HCT116 (cell line): ENCODE results near the gene CRIP1. TPM values are rescaled to one million over a fixed set of nuclear protein-coding genes. Genes with fewer than 3 reads are reported as not detected.

Experiments used
- ATAC-seq: fragments of 200-7000 bp; cut with Tn5 transposase; 2 replicates; pipeline ENCODE4 v1.9.1; 2020; ENCODE audit warnings: mild to moderate bottlenecking, moderate library complexity
- BruUV-seq: library from RNA; stranded (reverse); fragments of 400-500 nt; replicated peaks from 2 replicates; lab custom pipeline; 2021; lab: Mats Ljungman, UMichigan
- CTCF ChIA-PET: fragments of 300-600 bp; sonication (Branson Sonifier 250); formaldehyde crosslinking; loops from one replicate; lab custom pipeline; 2021; ENCODE audit warnings: antibody characterized with exemption; lab: Charles Lee
- POLR2A ChIA-PET: fragments of 300-600, 350-600 bp; sonication (Branson Sonifier 250); formaldehyde crosslinking; loops from one replicate; lab custom pipeline; 2021; ENCODE audit warnings: antibody characterized with exemption; lab: Charles Lee
- RAD21 ChIA-PET, 2 experiments: fragments of 300-600 bp; sonication (Branson Sonifier 250); formaldehyde crosslinking; loops; one replicate each; lab custom pipeline; 2023; ENCODE audit warnings: low total read pairs in 2 of 2; ENCODE audit not compliant: uncharacterized antibody in 2 of 2, unreplicated experiment in 2 of 2, low non-redundant PET in 1 of 2; lab: Charles Lee
- DNase-seq: peaks from one replicate; pipeline ENCODE4 v3.0.0-alpha.2; 2010; ENCODE audit warnings: low read depth, low spot score
- H2AFZ ChIP-seq: fragments of 200-600 bp; shearing (Covaris generic), sonication (generic); 2 replicates; pipeline ENCODE4 v1.6.1; 2017; ENCODE audit warnings: low read depth, mixed run types, mixed read lengths, antibody characterized with exemption, low read length; ENCODE audit not compliant: poor library complexity, severe bottlenecking
- H3K27ac ChIP-seq: 2 replicates; pipeline ENCODE4 v1.5.1; 2012; ENCODE audit warnings: low read depth, low read length
- H3K27me3 ChIP-seq: fragments of 200-600 bp; sonication (generic); 2 replicates; pipeline ENCODE4 v1.6.1; 2016; ENCODE audit warnings: mixed run types, low read length, mixed read lengths; ENCODE audit not compliant: insufficient read depth
- H3K36me3 ChIP-seq, 2 experiments: fragments of 200-500 bp in 1 of 2; fragments of 200-600 bp in 1 of 2; sonication (Bioruptor generic) in 1 of 2; sonication (generic) in 1 of 2; 2 replicates each; pipeline versions ENCODE4 v1.5.1 to v1.6.1; 2014 to 2016; ENCODE audit warnings: low read length in 2 of 2, inconsistent platforms in 1 of 2, mixed read lengths in 1 of 2, mixed run types in 1 of 2; ENCODE audit not compliant: insufficient read depth in 2 of 2, control insufficient read depth in 1 of 2
- H3K4me1 ChIP-seq, 2 experiments: fragments of 200-600 bp in 1 of 2; sonication (generic) in 1 of 2; 2 replicates each; pipeline versions ENCODE4 v1.5.1 to v1.6.1; 2012 to 2017; ENCODE audit warnings: low read length in 2 of 2, inconsistent platforms in 1 of 2, mild to moderate bottlenecking in 1 of 2, mixed read lengths in 1 of 2, mixed run types in 1 of 2, moderate library complexity in 1 of 2; ENCODE audit not compliant: insufficient read depth in 2 of 2, control insufficient read depth in 1 of 2
- H3K4me2 ChIP-seq: fragments of 200-600 bp; sonication (generic); 2 replicates; pipeline ENCODE4 v1.6.1; 2017; ENCODE audit warnings: mixed run types, low read length, mixed read lengths
- H3K4me3 ChIP-seq, 2 experiments: fragments of 200-600 bp in 1 of 2; sonication (generic) in 1 of 2; replicated peaks in 1 of 2; 2 replicates each; pipeline ENCODE4 v1.5.1; 2011 to 2016; ENCODE audit warnings: low read length in 2 of 2, control low read depth in 1 of 2, low read depth in 1 of 2, mild to moderate bottlenecking in 1 of 2, mixed read lengths in 1 of 2, mixed run types in 1 of 2
- H3K79me2 ChIP-seq: fragments of 200-600 bp; sonication (generic); 2 replicates; pipeline ENCODE4 v1.6.1; 2017; ENCODE audit warnings: mild to moderate bottlenecking, mixed run types, low read length, moderate library complexity, mixed read lengths; ENCODE audit not compliant: insufficient read depth
- H3K9ac ChIP-seq: fragments of 200-600 bp; sonication (generic); 2 replicates; pipeline ENCODE4 v1.6.1; 2016; ENCODE audit warnings: low read length, mixed read lengths
- H3K9me2 ChIP-seq: fragments of 200-600 bp; sonication (generic), shearing (Covaris generic); 2 replicates; pipeline ENCODE4 v1.6.1; 2017; ENCODE audit warnings: mixed run types, mild to moderate bottlenecking, moderate library complexity; ENCODE audit not compliant: insufficient read depth
- H3K9me3 ChIP-seq, 2 experiments: fragments of 200-500 bp in 1 of 2; fragments of 200-600 bp in 1 of 2; sonication (Bioruptor generic) in 1 of 2; sonication (generic) in 1 of 2; 2 replicates each; pipeline ENCODE4 v1.6.1; 2014 to 2017; ENCODE audit warnings: low read length in 2 of 2, mixed read lengths in 2 of 2, inconsistent platforms in 1 of 2, low read depth in 1 of 2, mild to moderate bottlenecking in 1 of 2, mixed run types in 1 of 2, moderate library complexity in 1 of 2; ENCODE audit not compliant: control insufficient read depth in 1 of 2, insufficient read depth in 1 of 2
- H4K20me1 ChIP-seq: fragments of 200-600 bp; sonication (generic), shearing (Covaris generic); 2 replicates; pipeline ENCODE4 v1.6.1; 2017; ENCODE audit warnings: mixed run types, mild to moderate bottlenecking, moderate library complexity; ENCODE audit not compliant: insufficient read depth
- ATF3 ChIP-seq: IDR thresholded peaks from 2 replicates; pipeline ENCODE4 v1.6.1; 2012
- CBX3 ChIP-seq: IDR thresholded peaks from 2 replicates; pipeline ENCODE4 v1.6.1; 2012; ENCODE audit warnings: low read depth
- CEBPB ChIP-seq: IDR thresholded peaks from 2 replicates; pipeline ENCODE4 v1.6.1; 2012; ENCODE audit warnings: low read depth
- EGR1 ChIP-seq: IDR thresholded peaks from 2 replicates; pipeline ENCODE4 v1.6.1; 2012; ENCODE audit warnings: low read depth
- EZH2 ChIP-seq: fragments of 200-600 bp; sonication (generic); IDR thresholded peaks from 2 replicates; pipeline ENCODE4 v1.6.1; 2017; ENCODE audit warnings: antibody characterized with exemption, mixed run types
- EZH2phosphoT487 ChIP-seq: fragments of 200-600 bp; IDR thresholded peaks from 2 replicates; pipeline ENCODE4 v1.6.1; 2018; ENCODE audit warnings: antibody characterized with exemption, borderline replicate concordance
- JUND ChIP-seq: IDR thresholded peaks from 2 replicates; pipeline ENCODE4 v1.6.1; 2012
- MAX ChIP-seq: IDR thresholded peaks from 2 replicates; pipeline ENCODE4 v1.6.1; 2012
- POLR2A ChIP-seq: IDR thresholded peaks from 2 replicates; pipeline ENCODE4 v1.7.0; 2011; ENCODE audit warnings: borderline replicate concordance; ENCODE audit not compliant: insufficient read depth, insufficient read length; ENCODE audit errors: extremely low read depth
- POLR2AphosphoS5 ChIP-seq: IDR thresholded peaks from 2 replicates; pipeline ENCODE4 v1.6.1; 2011; ENCODE audit warnings: mild to moderate bottlenecking, low read depth, low read length, moderate library complexity
- SP1 ChIP-seq: IDR thresholded peaks from 2 replicates; pipeline ENCODE4 v1.6.1; 2012; ENCODE audit warnings: low read depth
- TCF7L2 ChIP-seq: IDR thresholded peaks from 2 replicates; pipeline ENCODE4 v1.7.0; 2011; ENCODE audit warnings: borderline replicate concordance, inconsistent platforms; ENCODE audit not compliant: insufficient read depth, insufficient read length; ENCODE audit errors: extremely low read depth
- YY1 ChIP-seq: IDR thresholded peaks from 2 replicates; pipeline ENCODE4 v1.6.1; 2011; ENCODE audit warnings: low read length, low read depth, moderate library complexity, mild to moderate bottlenecking; ENCODE audit not compliant: insufficient replicate concordance; ENCODE audit errors: extremely low read depth
- ZFX ChIP-seq: fragments of 450-650 bp; IDR thresholded peaks from 2 replicates; pipeline ENCODE4 v1.6.1; 2017
- intact Hi-C: fragments of 100-400 bp; cut with micrococcal nuclease; formaldehyde crosslinking; loops from 2 replicates; pipeline ENCODE4 v1.10.0; 2022
- total RNA-seq: library from RNA; stranded (reverse); gene quantifications from one replicate; pipeline ENCODE4 v1.2.1, GENCODE V29; 2021; ENCODE audit not compliant: unreplicated experiment
- TF ChIP-seq, protein P1 (sequence below): IDR thresholded peaks from 2 replicates; pipeline ENCODE4 v1.6.1; 2012; ENCODE audit warnings: low read depth

Gene CRIP1
- total RNA-seq, 1 experiment from 2014 or later: 260 TPM

- H2AFZ ChIP-seq: no peak overlapping the region
- H3K4me1 ChIP-seq: peaks cover 20 to 42% of the 10 kb centered on the region in 2 experiments
- BruUV-seq: no TSS peak
- H3K9ac ChIP-seq: peak overlapping the region; percentile 97
- POLR2A ChIA-PET: interaction anchor here (0.6 to 3.1 kb wide), 2 partner anchors 10 to 522 kb away, joined by 4 to 29 read pairs; no protein-coding TSS in a partner anchor
- CTCF ChIA-PET: interaction anchor here (1.3 to 1.5 kb wide), 2 partner anchors 11 to 37 kb away, joined by 5 to 9 read pairs; no protein-coding TSS in a partner anchor
- no peaks in the 10 kb centered on the region for H3K27me3 ChIP-seq
- RAD21 ChIA-PET: interaction anchor here in 1 of 2 experiments (0.6 kb wide), 1 partner anchor 251 kb away, joined by 5 read pairs; no protein-coding TSS in a partner anchor
- no peaks in the 10 kb centered on the region for H3K9me3 ChIP-seq
- H3K27ac ChIP-seq: peak overlapping the region; percentile 97
- no peaks in the 10 kb centered on the region; the same call in 1 of the 2 replicates for H4K20me1 ChIP-seq
- peaks cover 18% of the 10 kb centered on the region for H3K79me2 ChIP-seq
- H3K4me2 ChIP-seq: peak overlapping the region; percentile 82
- intact Hi-C loops: loop anchor here (5.0 kb wide), 1 partner anchor 36 kb away; the partner anchor contains the start of gene TMEM121
- ATAC-seq (peak; percentile 53), DNase-seq (peak; percentile 68)
- H3K36me3 ChIP-seq: 0 out of 4 replicates have a peak, but pooled peaks cover 0 to 3% of the 10 kb centered on the region in 2 experiments
- TF ChIP-seq CEBPB (no peak), EGR1 (no peak), JUND (no peak), SP1 (no peak), MAX (no peak), YY1 (no peak), TCF7L2 (no peak), ATF3 (no peak), CBX3 (no peak), EZH2phosphoT487 (no peak), EZH2 (no peak), POLR2A (peak; percentile 40), POLR2AphosphoS5 (peak; percentile 63), ZFX (peak; percentile 55; the same call in 1 of the 2 replicates)
- TF ChIP-seq, protein P1, sequence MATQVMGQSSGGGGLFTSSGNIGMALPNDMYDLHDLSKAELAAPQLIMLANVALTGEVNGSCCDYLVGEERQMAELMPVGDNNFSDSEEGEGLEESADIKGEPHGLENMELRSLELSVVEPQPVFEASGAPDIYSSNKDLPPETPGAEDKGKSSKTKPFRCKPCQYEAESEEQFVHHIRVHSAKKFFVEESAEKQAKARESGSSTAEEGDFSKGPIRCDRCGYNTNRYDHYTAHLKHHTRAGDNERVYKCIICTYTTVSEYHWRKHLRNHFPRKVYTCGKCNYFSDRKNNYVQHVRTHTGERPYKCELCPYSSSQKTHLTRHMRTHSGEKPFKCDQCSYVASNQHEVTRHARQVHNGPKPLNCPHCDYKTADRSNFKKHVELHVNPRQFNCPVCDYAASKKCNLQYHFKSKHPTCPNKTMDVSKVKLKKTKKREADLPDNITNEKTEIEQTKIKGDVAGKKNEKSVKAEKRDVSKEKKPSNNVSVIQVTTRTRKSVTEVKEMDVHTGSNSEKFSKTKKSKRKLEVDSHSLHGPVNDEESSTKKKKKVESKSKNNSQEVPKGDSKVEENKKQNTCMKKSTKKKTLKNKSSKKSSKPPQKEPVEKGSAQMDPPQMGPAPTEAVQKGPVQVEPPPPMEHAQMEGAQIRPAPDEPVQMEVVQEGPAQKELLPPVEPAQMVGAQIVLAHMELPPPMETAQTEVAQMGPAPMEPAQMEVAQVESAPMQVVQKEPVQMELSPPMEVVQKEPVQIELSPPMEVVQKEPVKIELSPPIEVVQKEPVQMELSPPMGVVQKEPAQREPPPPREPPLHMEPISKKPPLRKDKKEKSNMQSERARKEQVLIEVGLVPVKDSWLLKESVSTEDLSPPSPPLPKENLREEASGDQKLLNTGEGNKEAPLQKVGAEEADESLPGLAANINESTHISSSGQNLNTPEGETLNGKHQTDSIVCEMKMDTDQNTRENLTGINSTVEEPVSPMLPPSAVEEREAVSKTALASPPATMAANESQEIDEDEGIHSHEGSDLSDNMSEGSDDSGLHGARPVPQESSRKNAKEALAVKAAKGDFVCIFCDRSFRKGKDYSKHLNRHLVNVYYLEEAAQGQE: no peak
- H3K9me2 ChIP-seq: no peaks in the 10 kb centered on the region
- H3K4me3 ChIP-seq: peak overlapping the region; percentile 74 to 87
Measured at GRCh38 chr14:105491366-105491973, 4.8 kb downstream of the CRIP1 start.
